T-helper 1 cell treated with Interleukin-12 subunit alpha and Interleukin-12 subunit beta and Interleukin-4 antibody, amounts not matched to agents 30 μg/mL and 1 μg/mL, for 36 hours (primary cell): ENCODE results near the gene IKZF3.

Experiments
- H3K27ac Mint-ChIP-seq: one replicate; pipeline ENCODE4 v1.8.0; 2021; ENCODE audit warnings: mild to moderate bottlenecking, mixed read lengths
- H3K27me3 Mint-ChIP-seq: one replicate; pipeline ENCODE4 v1.8.0; 2021; ENCODE audit warnings: low read depth, mixed read lengths
- H3K36me3 Mint-ChIP-seq: one replicate; pipeline ENCODE4 v1.8.0; 2021; ENCODE audit warnings: low read depth, mixed read lengths
- H3K4me1 Mint-ChIP-seq: one replicate; pipeline ENCODE4 v1.8.0; 2021; ENCODE audit warnings: low read depth, mixed read lengths
- H3K4me3 Mint-ChIP-seq: one replicate; pipeline ENCODE4 v1.8.0; 2021; ENCODE audit warnings: mild to moderate bottlenecking, moderate library complexity, mixed read lengths
- H3K9me3 Mint-ChIP-seq: one replicate; pipeline ENCODE4 v1.8.0; 2021; ENCODE audit warnings: mixed read lengths

Gene IKZF3

GRCh38 chr17:39816272-39816671, 47.8 kb downstream of the IKZF3 start:
- peaks cover 26% of the 10 kb centered on the region for H3K36me3 Mint-ChIP-seq
- H3K27me3 Mint-ChIP-seq = no peaks in the 10 kb centered on the region
- H3K4me3 Mint-ChIP-seq = no peak overlapping the region
- H3K9me3 Mint-ChIP-seq = no peaks in the 10 kb centered on the region
- H3K27ac Mint-ChIP-seq = no peak overlapping the region
- H3K4me1 Mint-ChIP-seq = peaks cover 59% of the 10 kb centered on the region

GRCh38 chr17:39814497-39814896, 49.6 kb downstream of the IKZF3 start:
- H3K9me3 Mint-ChIP-seq = no peaks in the 10 kb centered on the region
- H3K4me1 Mint-ChIP-seq = peaks cover 54% of the 10 kb centered on the region
- H3K4me3 Mint-ChIP-seq = peak overlapping the region; percentile 62
- no peaks in the 10 kb centered on the region for H3K27me3 Mint-ChIP-seq
- peak overlapping the region; percentile 9 for H3K27ac Mint-ChIP-seq
- H3K36me3 Mint-ChIP-seq = peaks cover 23% of the 10 kb centered on the region

DNA sequence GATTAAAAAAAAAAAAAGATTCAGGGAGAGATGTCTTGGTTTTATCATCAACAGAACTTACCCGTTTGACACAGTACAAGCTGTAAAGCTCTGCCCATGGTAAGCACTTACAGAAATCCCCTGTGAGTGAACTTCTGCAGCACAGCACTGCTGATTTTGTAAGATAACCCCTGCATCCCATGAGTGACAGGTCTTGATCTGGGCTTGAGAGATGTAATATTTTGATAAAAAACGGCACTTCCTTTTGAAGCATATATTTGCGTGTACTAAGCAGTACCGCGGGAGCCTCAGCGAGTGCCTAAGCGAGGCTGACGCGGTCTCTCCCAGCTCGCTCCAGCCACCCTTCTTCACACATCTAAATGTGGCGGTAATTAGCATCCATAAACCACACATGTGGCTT, 50.5 kb downstream of the IKZF3 start:
- Mint-ChIP-seq H3K36me3 (peaks cover 24% of the 10 kb centered on the region), H3K27me3 (no peaks in the 10 kb centered on the region), H3K4me1 (peaks cover 54% of the 10 kb centered on the region), H3K27ac (peak overlapping the region; percentile 78), H3K9me3 (no peaks in the 10 kb centered on the region), H3K4me3 (peak overlapping the region; percentile 62)

DNA sequence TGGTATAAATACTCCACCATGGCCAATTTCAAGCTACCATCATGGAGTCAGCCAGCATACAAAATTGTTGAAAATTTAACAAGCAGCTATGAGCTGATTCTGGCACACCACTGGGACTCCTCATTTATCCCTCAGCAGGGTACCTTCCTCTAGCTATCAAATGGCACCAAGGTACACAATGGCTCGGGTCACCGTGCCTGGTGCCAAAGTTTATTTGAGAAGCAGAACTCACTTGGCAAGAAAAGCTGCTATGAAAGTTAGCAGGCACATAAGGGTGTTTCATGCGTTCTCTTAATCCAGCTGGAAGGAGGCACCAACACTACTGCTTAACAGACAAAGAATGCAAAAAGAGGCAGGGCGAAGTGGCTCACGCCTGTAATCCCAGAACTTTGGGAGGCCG, 51.6 kb downstream of the IKZF3 start:
- Mint-ChIP-seq H3K4me1 (peaks cover 46% of the 10 kb centered on the region), H3K36me3 (peaks cover 22% of the 10 kb centered on the region), H3K4me3 (peak overlapping the region; percentile 40), H3K9me3 (no peaks in the 10 kb centered on the region), H3K27me3 (no peaks in the 10 kb centered on the region), H3K27ac (peak overlapping the region; percentile 26)

DNA sequence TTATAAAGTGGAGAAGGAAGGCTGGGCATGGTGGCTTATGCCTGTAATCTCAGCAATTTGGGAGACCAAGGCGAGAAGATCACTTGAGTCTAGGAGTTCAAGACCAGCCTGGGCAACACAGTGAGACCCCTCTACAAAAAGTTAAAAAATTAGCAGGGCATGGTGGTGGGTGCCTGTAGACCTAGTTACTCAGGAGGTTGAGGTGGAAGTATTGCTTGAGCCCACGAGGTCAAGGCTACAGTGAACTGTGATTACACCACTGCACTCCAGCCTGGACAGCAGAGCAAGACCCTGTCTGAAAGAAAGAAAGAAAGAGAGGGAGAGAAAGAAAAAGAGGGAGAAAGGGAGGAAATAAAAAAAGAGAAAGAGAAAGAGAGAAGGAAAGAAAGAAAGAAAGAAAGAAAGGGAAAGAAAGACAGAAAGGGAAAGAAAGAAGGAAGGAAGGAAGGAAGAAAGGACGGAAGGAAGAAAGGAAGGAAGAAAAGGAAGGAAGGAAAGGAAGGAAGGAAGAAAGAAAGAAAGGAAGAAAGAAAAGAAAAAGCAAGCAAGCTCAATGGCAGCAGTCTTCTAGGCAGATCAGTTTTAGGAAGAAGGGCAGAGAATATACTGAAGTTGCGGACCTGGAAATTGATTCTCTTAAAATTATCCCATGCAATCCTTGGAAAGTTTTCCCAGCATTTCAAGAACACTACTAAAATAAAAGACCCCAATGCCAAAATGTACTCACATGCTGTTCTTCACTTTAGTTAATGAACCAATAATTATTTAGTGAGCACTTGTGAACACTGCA, 53.0 kb downstream of the IKZF3 start:
- H3K36me3 Mint-ChIP-seq = peaks cover 22% of the 10 kb centered on the region
- no peaks in the 10 kb centered on the region for H3K9me3 Mint-ChIP-seq
- peaks cover 52% of the 10 kb centered on the region for H3K4me1 Mint-ChIP-seq
- no peaks in the 10 kb centered on the region for H3K27me3 Mint-ChIP-seq
- no peak overlapping the region for H3K4me3 Mint-ChIP-seq
- no peak overlapping the region for H3K27ac Mint-ChIP-seq

DNA sequence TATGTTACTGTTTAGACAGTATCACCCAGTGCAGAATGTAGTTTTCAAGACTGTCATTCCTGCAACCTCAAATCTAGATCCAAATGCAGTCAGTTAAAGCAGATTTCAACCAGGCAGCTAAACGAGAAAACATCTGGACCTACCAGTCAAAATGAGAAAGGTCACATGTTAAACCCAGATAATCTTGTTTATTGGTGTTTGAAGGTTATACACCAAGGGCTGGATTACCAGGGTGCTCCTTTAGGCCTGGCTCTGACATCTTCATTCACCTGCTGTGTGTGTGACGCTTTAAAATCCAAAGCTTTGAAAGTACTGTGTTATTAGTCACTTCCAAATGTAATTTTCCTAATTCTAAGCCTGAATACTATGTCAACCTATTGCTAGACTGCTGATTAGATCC, 54.9 kb downstream of the IKZF3 start:
- Mint-ChIP-seq H3K9me3 (no peaks in the 10 kb centered on the region), H3K27ac (no peak overlapping the region), H3K27me3 (no peaks in the 10 kb centered on the region), H3K4me3 (no peak overlapping the region), H3K4me1 (peaks cover 46% of the 10 kb centered on the region), H3K36me3 (peaks cover 15% of the 10 kb centered on the region)

DNA sequence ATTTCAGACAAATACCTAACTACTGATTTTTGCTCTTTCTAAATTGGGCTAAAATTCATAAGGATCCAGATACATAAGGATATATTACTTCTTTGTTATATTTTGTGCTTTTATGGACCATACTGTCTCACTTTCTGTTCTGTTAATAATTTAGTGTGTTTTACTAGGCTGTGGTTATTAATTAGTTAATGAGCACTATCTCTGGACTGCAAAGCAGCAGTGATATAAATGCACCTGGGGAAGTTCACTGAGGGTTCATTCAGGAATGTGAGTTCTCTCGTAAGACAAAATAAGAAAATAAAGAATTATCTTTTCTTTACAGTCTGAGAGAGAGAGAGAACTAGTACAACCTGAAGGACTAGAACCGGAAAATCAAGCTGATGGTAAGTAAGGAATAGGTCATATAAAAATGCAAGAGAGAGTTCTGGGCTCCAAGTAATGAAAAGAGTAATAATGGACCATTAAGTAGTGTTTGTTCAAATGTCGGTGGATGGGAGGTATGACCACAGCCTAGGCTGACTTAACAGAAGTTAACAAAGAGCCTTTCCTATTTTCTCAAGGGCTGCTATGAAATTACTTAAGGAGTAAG, 55.6 kb downstream of the IKZF3 start:
- Mint-ChIP-seq H3K4me1 (peaks cover 39% of the 10 kb centered on the region), H3K9me3 (no peaks in the 10 kb centered on the region), H3K36me3 (peaks cover 12% of the 10 kb centered on the region), H3K4me3 (no peak overlapping the region), H3K27me3 (no peaks in the 10 kb centered on the region), H3K27ac (no peak overlapping the region)

DNA sequence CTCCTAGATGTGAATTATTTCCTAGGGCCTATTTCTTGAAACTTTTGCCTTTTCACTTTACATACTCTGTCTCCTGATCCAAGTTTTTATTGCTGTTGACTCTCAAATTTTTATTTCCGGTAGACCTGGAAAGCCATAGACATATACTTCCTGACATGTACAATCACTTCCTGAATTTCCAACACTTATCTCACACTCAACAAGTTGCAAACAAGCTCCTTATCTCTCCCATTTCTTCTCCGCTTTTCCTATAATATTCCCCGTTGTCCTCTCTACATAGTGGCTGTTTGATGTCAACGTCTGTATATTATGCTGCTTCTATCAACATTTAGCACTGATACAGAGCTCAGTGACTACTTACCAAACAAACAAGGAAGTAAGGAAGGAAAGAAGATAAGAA, 59.3 kb downstream of the IKZF3 start:
- H3K4me1 Mint-ChIP-seq = peaks cover 34% of the 10 kb centered on the region
- no peaks in the 10 kb centered on the region for H3K27me3 Mint-ChIP-seq
- H3K36me3 Mint-ChIP-seq = peaks cover 13% of the 10 kb centered on the region
- peaks cover 6% of the 10 kb centered on the region for H3K9me3 Mint-ChIP-seq
- H3K27ac Mint-ChIP-seq = no peak overlapping the region
- H3K4me3 Mint-ChIP-seq = no peak overlapping the region

GRCh38 chr17:39801055-39801454, 63.1 kb downstream of the IKZF3 start:
- H3K4me1 Mint-ChIP-seq = peaks cover 41% of the 10 kb centered on the region
- no peaks in the 10 kb centered on the region for H3K27me3 Mint-ChIP-seq
- peaks cover 6% of the 10 kb centered on the region for H3K9me3 Mint-ChIP-seq
- H3K27ac Mint-ChIP-seq = peak overlapping the region; percentile 85
- H3K4me3 Mint-ChIP-seq = peak overlapping the region; percentile 55
- peaks cover 27% of the 10 kb centered on the region for H3K36me3 Mint-ChIP-seq

GRCh38 chr17:39800540-39800939, 63.6 kb downstream of the IKZF3 start:
- peak overlapping the region; percentile 55 for H3K4me3 Mint-ChIP-seq
- H3K9me3 Mint-ChIP-seq = peaks cover 6% of the 10 kb centered on the region
- no peaks in the 10 kb centered on the region for H3K27me3 Mint-ChIP-seq
- H3K27ac Mint-ChIP-seq = peak overlapping the region; percentile 85
- H3K36me3 Mint-ChIP-seq = peaks cover 24% of the 10 kb centered on the region
- peaks cover 39% of the 10 kb centered on the region for H3K4me1 Mint-ChIP-seq

DNA sequence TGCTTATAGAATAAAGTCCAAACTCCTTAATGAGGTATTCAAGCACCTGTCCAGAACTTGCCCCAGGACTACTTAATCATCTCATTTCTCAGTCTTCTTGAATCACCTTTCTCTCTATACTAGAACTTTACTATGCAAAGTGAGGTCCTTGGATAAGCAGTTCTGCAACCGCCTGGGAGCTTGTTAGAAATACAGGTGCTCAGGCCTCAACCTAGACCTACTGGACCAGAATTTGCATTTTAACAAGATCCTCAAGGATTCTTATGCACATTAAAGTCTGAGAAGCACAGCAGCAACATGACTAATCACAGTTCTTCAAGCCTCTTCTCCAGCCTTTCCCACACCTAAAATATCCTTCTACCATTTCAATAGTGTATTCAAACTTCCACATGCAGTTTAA, 64.7 kb downstream of the IKZF3 start:
- no peaks in the 10 kb centered on the region for H3K27me3 Mint-ChIP-seq
- no peak overlapping the region for H3K27ac Mint-ChIP-seq
- peaks cover 6% of the 10 kb centered on the region for H3K9me3 Mint-ChIP-seq
- peaks cover 40% of the 10 kb centered on the region for H3K4me1 Mint-ChIP-seq
- peaks cover 26% of the 10 kb centered on the region for H3K36me3 Mint-ChIP-seq
- H3K4me3 Mint-ChIP-seq = no peak overlapping the region

- Mint-ChIP-seq H3K4me3 (peak overlapping the region; percentile 36), H3K27ac (peak overlapping the region; percentile 84), H3K27me3 (no peaks in the 10 kb centered on the region), H3K4me1 (peaks cover 54% of the 10 kb centered on the region), H3K36me3 (peaks cover 38% of the 10 kb centered on the region), H3K9me3 (no peaks in the 10 kb centered on the region)
Measured at GRCh38 chr17:39794249-39794970, 69.7 kb downstream of the IKZF3 start.

GRCh38 chr17:39793301-39793872, 70.7 kb downstream of the IKZF3 start:
- Mint-ChIP-seq H3K27me3 (no peaks in the 10 kb centered on the region), H3K4me3 (peak overlapping the region; percentile 49), H3K9me3 (no peaks in the 10 kb centered on the region), H3K27ac (peak overlapping the region; percentile 86), H3K4me1 (peaks cover 50% of the 10 kb centered on the region), H3K36me3 (peaks cover 41% of the 10 kb centered on the region)

DNA sequence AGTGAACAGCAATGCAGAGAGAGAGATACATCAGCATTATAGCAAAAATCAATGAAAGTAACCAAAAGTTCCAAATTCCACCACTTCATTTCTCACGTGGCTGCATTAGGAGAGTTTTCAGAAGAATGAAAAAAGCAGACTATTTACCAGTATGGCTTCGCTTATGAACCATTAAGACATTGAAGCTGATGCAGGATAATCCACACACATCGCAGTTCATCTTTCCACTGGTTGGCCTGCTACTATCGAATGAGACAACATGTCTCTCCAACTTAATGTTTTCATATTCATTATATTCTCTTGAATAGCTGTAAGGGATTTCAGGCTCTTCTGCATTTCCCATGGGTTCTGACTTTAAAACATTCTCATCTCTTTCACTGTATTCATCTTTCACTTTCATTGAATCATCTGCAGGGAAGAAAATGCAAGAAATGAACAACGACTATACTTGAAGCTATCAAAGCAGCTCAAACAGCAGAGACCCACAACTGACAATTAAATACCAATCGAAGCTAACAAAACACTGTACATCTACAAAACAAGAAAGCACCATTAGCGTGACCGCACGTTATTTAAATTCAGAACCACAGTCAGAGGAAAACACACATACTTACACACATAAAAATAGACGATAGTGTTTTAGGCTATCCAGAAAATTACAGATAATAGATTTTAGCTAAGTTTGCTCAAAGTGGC, 71.4 kb downstream of the IKZF3 start:
- Mint-ChIP-seq H3K27me3 (no peaks in the 10 kb centered on the region), H3K9me3 (no peaks in the 10 kb centered on the region), H3K4me1 (peaks cover 48% of the 10 kb centered on the region), H3K4me3 (peak overlapping the region; percentile 75), H3K36me3 (peaks cover 41% of the 10 kb centered on the region), H3K27ac (peak overlapping the region; percentile 86)
